HAP-1 (cell line): ENCODE measurements around the gene SVOP.
A peak's percentile ranks its signal among the peaks of the same experiment; 100 is the strongest.

Experiments
- DNase-seq, 2 experiments: peaks; one replicate each; pipeline ENCODE4 v3.0.0-alpha.2; 2016 to 2020; ENCODE audit warnings: low spot score in 2 of 2
- H3K27me3 ChIP-seq: fragments of 250-450 bp; sonication (Bioruptor Pico); 2 replicates; pipeline ENCODE4 v1.5.1; 2020; ENCODE audit warnings: low read depth, mild to moderate bottlenecking, moderate library complexity
- H3K36me3 ChIP-seq: fragments of 250-450 bp; sonication (Bioruptor Pico); replicated peaks from 2 replicates; pipeline ENCODE4 v1.5.1; 2020; ENCODE audit warnings: mild to moderate bottlenecking
- H3K4me1 ChIP-seq: fragments of 250-450 bp; sonication (Bioruptor Pico); 2 replicates; pipeline ENCODE4 v1.5.1; 2020; ENCODE audit warnings: mild to moderate bottlenecking
- H3K4me3 ChIP-seq: fragments of 250-450 bp; sonication (Bioruptor Pico); 2 replicates; pipeline ENCODE4 v1.5.1; 2020; ENCODE audit warnings: mild to moderate bottlenecking, moderate library complexity
- H3K9me3 ChIP-seq: fragments of 250-450 bp; sonication (Bioruptor Pico); 2 replicates; pipeline ENCODE4 v1.5.1; 2020; ENCODE audit warnings: mild to moderate bottlenecking, moderate library complexity
- in situ Hi-C: fragments of 300-500 bp; cut with MboI; formaldehyde crosslinking; loops from 3 replicates; pipeline ENCODE4 v1.14.3; 2020; ENCODE audit warnings: low sequenced_read_pairs, inconsistent platforms, mixed read lengths

The SVOP gene

GRCh38 chr12:108959748-108960655 is 60.9 kb downstream of the SVOP start:
- in situ Hi-C loops: no loop called here
- no peaks in the 10 kb centered on the region for H3K4me1 ChIP-seq
- DNase-seq: no peak
- H3K27me3 ChIP-seq: peaks cover 6% of the 10 kb centered on the region; the same call in 1 of the 2 replicates
- H3K36me3 ChIP-seq: no peaks in the 10 kb centered on the region
- no peak overlapping the region for H3K4me3 ChIP-seq
- H3K9me3 ChIP-seq: no peaks in the 10 kb centered on the region

- Histone ChIP-seq H3K4me1 (no peaks in the 10 kb centered on the region), H3K4me3 (no peak overlapping the region), H3K27me3 (peaks cover 5% of the 10 kb centered on the region; the same call in 1 of the 2 replicates), H3K9me3 (no peaks in the 10 kb centered on the region), H3K36me3 (no peaks in the 10 kb centered on the region)
- in situ Hi-C loops: no loop called here
- peak in 1 of 2 experiments; percentile 60 for DNase-seq
Observed at GRCh38 chr12:108955225-108955835, 65.5 kb downstream of the SVOP start.

- H3K9me3 ChIP-seq: no peaks in the 10 kb centered on the region
- no peaks in the 10 kb centered on the region for H3K36me3 ChIP-seq
- in situ Hi-C loops: loop anchor here (5.0 kb wide), 1 partner anchor 141 kb away; the partner anchor contains the start of gene ALKBH2
- H3K27me3 ChIP-seq: peaks cover 5% of the 10 kb centered on the region; the same call in 1 of the 2 replicates
- H3K4me3 ChIP-seq: no peak overlapping the region
- no peaks in the 10 kb centered on the region for H3K4me1 ChIP-seq
- DNase-seq: peak; percentile 48 to 75
Observed at GRCh38 chr12:108950991-108951739, 69.7 kb downstream of the SVOP start.

- no peaks in the 10 kb centered on the region for H3K9me3 ChIP-seq
- DNase-seq: no peak
- in situ Hi-C loops: loop anchor here (5.0 kb wide), 1 partner anchor 142 kb away; the partner anchor contains the start of gene ALKBH2
- H3K27me3 ChIP-seq: peaks cover 5% of the 10 kb centered on the region; the same call in 1 of the 2 replicates
- H3K4me3 ChIP-seq: no peak overlapping the region
- no peaks in the 10 kb centered on the region for H3K36me3 ChIP-seq
- H3K4me1 ChIP-seq: no peaks in the 10 kb centered on the region
Observed at GRCh38 chr12:108949976-108950375, 70.9 kb downstream of the SVOP start.

GRCh38 chr12:108948367-108948766 is 72.5 kb downstream of the SVOP start:
- no peak for DNase-seq
- H3K36me3 ChIP-seq: no peaks in the 10 kb centered on the region
- H3K27me3 ChIP-seq: no peaks in the 10 kb centered on the region
- no peak overlapping the region for H3K4me3 ChIP-seq
- H3K4me1 ChIP-seq: no peaks in the 10 kb centered on the region
- in situ Hi-C loops: no loop called here
- H3K9me3 ChIP-seq: no peaks in the 10 kb centered on the region

GRCh38 chr12:108947097-108947496 is 73.8 kb downstream of the SVOP start:
- in situ Hi-C loops: no loop called here
- Histone ChIP-seq H3K27me3 (no peaks in the 10 kb centered on the region), H3K4me3 (no peak overlapping the region), H3K36me3 (no peaks in the 10 kb centered on the region), H3K9me3 (no peaks in the 10 kb centered on the region), H3K4me1 (no peaks in the 10 kb centered on the region)
- DNase-seq: no peak

- Histone ChIP-seq H3K4me3 (no peak overlapping the region), H3K9me3 (no peaks in the 10 kb centered on the region), H3K4me1 (no peaks in the 10 kb centered on the region), H3K36me3 (no peaks in the 10 kb centered on the region), H3K27me3 (peaks cover 29% of the 10 kb centered on the region)
- in situ Hi-C loops: no loop called here
- DNase-seq: no peak
Observed at GRCh38 chr12:108940138-108940537, 80.7 kb downstream of the SVOP start.

- in situ Hi-C loops: no loop called here
- H3K9me3 ChIP-seq: no peaks in the 10 kb centered on the region
- H3K4me3 ChIP-seq: no peak overlapping the region
- no peaks in the 10 kb centered on the region for H3K36me3 ChIP-seq
- H3K4me1 ChIP-seq: no peaks in the 10 kb centered on the region
- DNase-seq: peak in 1 of 2 experiments; percentile 12
- peaks cover 34% of the 10 kb centered on the region for H3K27me3 ChIP-seq
Observed at GRCh38 chr12:108939594-108939993, 81.3 kb downstream of the SVOP start.

GRCh38 chr12:108938247-108938924 is 82.5 kb downstream of the SVOP start:
- in situ Hi-C loops: no loop called here
- Histone ChIP-seq H3K9me3 (no peaks in the 10 kb centered on the region), H3K27me3 (peaks cover 34% of the 10 kb centered on the region), H3K4me3 (no peak overlapping the region), H3K36me3 (no peaks in the 10 kb centered on the region), H3K4me1 (no peaks in the 10 kb centered on the region)
- DNase-seq: no peak

GRCh38 chr12:108935159-108935763 is 85.6 kb downstream of the SVOP start:
- no peak overlapping the region for H3K4me3 ChIP-seq
- in situ Hi-C loops: no loop called here
- H3K9me3 ChIP-seq: no peaks in the 10 kb centered on the region
- H3K27me3 ChIP-seq: peaks cover 34% of the 10 kb centered on the region
- no peak for DNase-seq
- no peaks in the 10 kb centered on the region for H3K36me3 ChIP-seq
- no peaks in the 10 kb centered on the region for H3K4me1 ChIP-seq

GRCh38 chr12:108933949-108934348 is 86.9 kb downstream of the SVOP start:
- Histone ChIP-seq H3K36me3 (no peaks in the 10 kb centered on the region), H3K4me3 (no peak overlapping the region), H3K9me3 (no peaks in the 10 kb centered on the region), H3K4me1 (no peaks in the 10 kb centered on the region), H3K27me3 (peaks cover 34% of the 10 kb centered on the region)
- DNase-seq: no peak
- in situ Hi-C loops: no loop called here

- in situ Hi-C loops: no loop called here
- no peaks in the 10 kb centered on the region for H3K36me3 ChIP-seq
- DNase-seq: no peak
- no peaks in the 10 kb centered on the region for H3K9me3 ChIP-seq
- H3K4me3 ChIP-seq: no peak overlapping the region
- peaks cover 12% of the 10 kb centered on the region for H3K27me3 ChIP-seq
- no peaks in the 10 kb centered on the region for H3K4me1 ChIP-seq
Observed at GRCh38 chr12:108930756-108931155, 90.1 kb downstream of the SVOP start.

- Histone ChIP-seq H3K36me3 (no peaks in the 10 kb centered on the region), H3K27me3 (peaks cover 6% of the 10 kb centered on the region), H3K4me1 (no peaks in the 10 kb centered on the region), H3K4me3 (no peak overlapping the region), H3K9me3 (no peaks in the 10 kb centered on the region)
- no peak for DNase-seq
- in situ Hi-C loops: no loop called here
Observed at GRCh38 chr12:108930155-108930554, 90.7 kb downstream of the SVOP start.
